Kidney epithelial cell (primary cell): ENCODE data around the gene DYNLT4. TPM values are rescaled to one million over a fixed set of nuclear protein-coding genes. Genes with fewer than 3 reads are reported as not detected.
"Not testable (repeated sequence)": the region's sequence is repeated elsewhere in the genome, so short reads cannot be mapped to it uniquely, and the experiment has no call there.

Source experiments
- DNase-seq: peaks from one replicate; pipeline ENCODE4 v3.0.0-alpha.2; 2010; ENCODE audit warnings: low read depth
- H3K27me3 ChIP-seq: 2 replicates; pipeline ENCODE4 v1.6.0; 2011; ENCODE audit warnings: low read length; ENCODE audit not compliant: control insufficient read depth, insufficient read depth
- H3K36me3 ChIP-seq: 2 replicates; pipeline ENCODE4 v1.5.1; 2011; ENCODE audit warnings: low read length; ENCODE audit not compliant: control insufficient read depth, insufficient read depth
- H3K4me3 ChIP-seq: 2 replicates; pipeline ENCODE4 v1.5.1; 2011; ENCODE audit warnings: low read depth, mild to moderate bottlenecking, control low read depth, low read length
- total RNA-seq: library from RNA; depleted of rRNA; stranded (reverse); fragments of >200 nt; gene quantifications from 2 replicates; pipeline ENCODE4 v1.2.3, GENCODE V29; 2015
- TF ChIP-seq, protein P1 (sequence below): IDR thresholded peaks from 2 replicates; pipeline ENCODE4 v1.5.1; 2011; ENCODE audit warnings: mild to moderate bottlenecking, moderate library complexity, low read length, control low read depth, inconsistent platforms; ENCODE audit not compliant: insufficient read depth, poor library complexity, severe bottlenecking

DYNLT4 gene
- total RNA-seq, 1 donor from 2014 or later, result 0.25 TPM

DNA sequence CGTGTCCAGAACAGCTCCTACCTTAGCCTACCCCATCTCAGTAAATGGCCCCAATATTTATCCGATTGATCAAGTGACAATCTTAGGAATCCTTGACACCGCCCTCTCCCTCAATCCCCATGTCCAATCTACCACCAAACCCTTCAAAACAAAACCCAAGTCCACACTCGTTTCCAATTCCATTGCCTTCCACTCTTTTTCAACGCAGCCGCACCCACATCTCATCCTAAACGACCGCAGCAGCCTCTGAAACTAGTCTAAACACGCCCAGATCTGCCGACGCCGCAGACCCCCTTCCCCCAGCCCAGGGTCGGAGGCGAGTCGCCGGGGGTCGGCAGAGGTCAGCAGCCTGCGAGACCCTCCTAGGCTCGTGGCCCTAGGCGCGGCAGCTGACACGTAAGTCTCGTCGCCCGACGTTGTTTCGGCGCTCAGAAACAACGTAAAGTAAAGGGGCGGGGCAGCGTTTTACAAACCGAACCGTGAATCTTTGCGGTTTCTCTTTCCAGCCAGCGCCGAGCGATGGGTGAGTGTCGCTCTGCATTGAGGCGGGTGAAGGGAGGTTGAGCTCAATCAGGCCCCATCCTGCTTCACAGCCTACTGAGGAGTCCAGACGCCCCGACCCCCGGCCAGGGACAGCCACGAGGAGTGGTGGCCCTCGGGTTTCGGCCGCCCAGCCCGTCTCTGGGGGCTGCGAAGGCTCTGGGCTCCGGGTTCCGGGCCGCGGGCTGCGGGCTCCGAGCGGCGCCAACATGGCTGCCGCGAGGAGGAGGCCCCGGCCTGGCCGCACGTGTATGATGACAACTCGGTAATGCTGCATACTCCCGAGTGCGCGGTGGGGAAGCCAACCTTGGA is 31.8 kb downstream of the DYNLT4 start, which contains the start of gene RPS8:
Gene RPS8, plus strand, starts transcription at position 463 of the 852 bp plus-strand sequence. Its CDS starts 57 bp downstream, at position 520.
- Histone ChIP-seq H3K36me3 (peaks cover 1% of the 10 kb centered on the region), H3K4me3 (peak within 1 kb of the TSS; percentile 80), H3K27me3 (no peaks in the 10 kb centered on the region)
- TF ChIP-seq, protein P1, sequence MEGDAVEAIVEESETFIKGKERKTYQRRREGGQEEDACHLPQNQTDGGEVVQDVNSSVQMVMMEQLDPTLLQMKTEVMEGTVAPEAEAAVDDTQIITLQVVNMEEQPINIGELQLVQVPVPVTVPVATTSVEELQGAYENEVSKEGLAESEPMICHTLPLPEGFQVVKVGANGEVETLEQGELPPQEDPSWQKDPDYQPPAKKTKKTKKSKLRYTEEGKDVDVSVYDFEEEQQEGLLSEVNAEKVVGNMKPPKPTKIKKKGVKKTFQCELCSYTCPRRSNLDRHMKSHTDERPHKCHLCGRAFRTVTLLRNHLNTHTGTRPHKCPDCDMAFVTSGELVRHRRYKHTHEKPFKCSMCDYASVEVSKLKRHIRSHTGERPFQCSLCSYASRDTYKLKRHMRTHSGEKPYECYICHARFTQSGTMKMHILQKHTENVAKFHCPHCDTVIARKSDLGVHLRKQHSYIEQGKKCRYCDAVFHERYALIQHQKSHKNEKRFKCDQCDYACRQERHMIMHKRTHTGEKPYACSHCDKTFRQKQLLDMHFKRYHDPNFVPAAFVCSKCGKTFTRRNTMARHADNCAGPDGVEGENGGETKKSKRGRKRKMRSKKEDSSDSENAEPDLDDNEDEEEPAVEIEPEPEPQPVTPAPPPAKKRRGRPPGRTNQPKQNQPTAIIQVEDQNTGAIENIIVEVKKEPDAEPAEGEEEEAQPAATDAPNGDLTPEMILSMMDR, result no peak
- DNase-seq, result peak; percentile 78

DNA sequence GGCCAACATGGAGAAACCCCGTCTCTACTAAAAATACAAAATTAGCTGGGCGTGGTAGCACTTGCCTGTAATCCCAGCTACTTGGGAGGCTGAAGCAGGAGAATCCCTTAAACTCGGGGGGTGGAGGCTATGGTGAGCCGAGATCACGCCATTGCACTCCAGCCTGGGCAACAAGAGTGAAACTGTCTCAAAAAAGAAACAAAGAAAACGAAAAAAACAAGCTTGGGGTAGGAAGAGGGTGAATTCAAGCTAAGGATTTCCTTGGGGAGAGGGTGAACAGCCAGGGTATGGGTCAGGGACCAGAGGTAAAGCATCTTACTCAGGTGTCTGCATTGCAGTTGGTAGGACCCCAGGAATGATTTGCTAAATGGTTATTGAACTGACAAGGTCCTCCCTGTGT is 40.7 kb downstream of the DYNLT4 start:
- not testable (repeated sequence) for H3K27me3 ChIP-seq, DNase-seq, H3K36me3 ChIP-seq, H3K4me3 ChIP-seq

DNA sequence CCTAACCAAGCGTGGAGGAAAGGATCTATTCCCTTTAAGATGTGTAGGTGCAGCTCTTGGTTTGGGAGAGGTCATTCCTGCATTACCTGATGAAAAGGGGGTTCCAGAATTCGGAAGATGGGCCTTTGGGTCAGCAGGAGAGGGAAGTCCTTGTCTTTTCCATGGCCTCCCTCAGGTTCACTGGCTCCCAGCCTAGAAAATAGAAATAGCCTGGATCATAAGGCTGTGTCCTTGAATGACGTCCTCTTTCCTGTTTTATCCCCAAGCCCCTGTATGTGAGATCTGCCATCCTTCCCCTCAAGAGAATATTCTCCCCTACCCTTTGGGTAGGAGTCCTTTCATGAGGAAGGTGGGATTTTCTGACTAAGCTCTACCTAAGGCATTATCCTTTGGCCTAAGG is 46.3 kb downstream of the DYNLT4 start:
- Histone ChIP-seq H3K4me3 (no peak overlapping the region), H3K27me3 (no peaks in the 10 kb centered on the region), H3K36me3 (peaks cover 3% of the 10 kb centered on the region)
- DNase-seq, result no peak
- TF ChIP-seq, protein P1, result no peak

DNA sequence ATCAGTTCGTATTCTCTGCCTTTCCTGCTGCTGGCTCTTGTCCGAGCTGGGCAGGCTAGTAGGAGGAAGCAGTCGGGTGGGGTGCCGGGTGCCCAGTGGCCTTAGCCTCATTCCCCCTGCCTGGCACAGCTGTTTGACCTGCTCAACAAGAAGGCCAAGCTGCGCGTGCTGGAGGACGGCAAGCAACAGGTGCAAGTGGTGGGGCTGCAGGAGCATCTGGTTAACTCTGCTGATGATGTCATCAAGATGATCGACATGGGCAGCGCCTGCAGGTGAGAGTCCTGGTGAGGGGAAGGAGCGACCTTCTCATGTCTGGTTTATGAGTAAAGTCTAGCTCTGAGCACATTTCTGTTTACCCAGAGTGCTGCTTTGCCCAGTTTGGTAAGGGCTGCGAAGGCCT is 48.1 kb downstream of the DYNLT4 start:
- Histone ChIP-seq H3K27me3 (no peaks in the 10 kb centered on the region), H3K36me3 (peaks cover 4% of the 10 kb centered on the region), H3K4me3 (no peak overlapping the region)
- DNase-seq, result no peak
- TF ChIP-seq, protein P1, result no peak

DNA sequence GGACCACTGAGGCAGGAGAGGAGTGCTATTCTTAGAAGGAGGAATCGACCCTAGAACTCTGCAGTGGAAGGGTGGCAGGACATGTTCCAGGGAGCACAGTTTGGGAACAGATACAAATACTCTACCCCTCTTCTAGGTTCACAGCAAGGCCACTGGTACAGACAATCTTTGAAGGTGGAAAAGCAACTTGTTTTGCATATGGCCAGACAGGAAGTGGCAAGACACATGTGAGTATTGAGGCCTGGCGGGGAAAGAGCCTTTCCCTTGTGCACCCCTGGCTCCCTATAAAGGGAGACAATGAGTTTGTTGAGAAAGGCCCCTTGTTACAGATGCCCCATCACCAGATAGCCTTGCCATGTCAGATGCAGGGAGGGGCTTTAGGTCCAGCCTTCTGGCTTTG is 49.7 kb downstream of the DYNLT4 start:
- TF ChIP-seq, protein P1, result no peak
- DNase-seq, result no peak
- Histone ChIP-seq H3K27me3 (no peaks in the 10 kb centered on the region), H3K36me3 (peaks cover 4% of the 10 kb centered on the region), H3K4me3 (no peak overlapping the region)

Other genes starting within 250 kb of the DYNLT4 start
- 11.5 and 12.2 TPM in 2 replicates for gene TMEM53, start 132.9 kb downstream of the DYNLT4 start, total RNA-seq
- 4.7 TPM in 1 of 2 replicates, not detected in the other for gene ARMH1, start 132.6 kb downstream of the DYNLT4 start, total RNA-seq
- gene RNU5D-1, start 76.2 kb downstream of the DYNLT4 start, total RNA-seq, result not detected in 2 replicates
- gene KIF2C, start 67.5 kb downstream of the DYNLT4 start, total RNA-seq, result 9.5 and 11.8 TPM in 2 replicates
- gene RPS8, start 31.8 kb downstream of the DYNLT4 start, total RNA-seq, result 3,692 and 4,100 TPM in 2 replicates
- gene BEST4, start 19.2 kb downstream of the DYNLT4 start, total RNA-seq, result 0.25 TPM in 1 of 2 replicates, not detected in the other
- gene PLK3, start 7.0 kb downstream of the DYNLT4 start, total RNA-seq, result 53.7 and 85.0 TPM in 2 replicates
- gene BTBD19, start 1.2 kb upstream of the DYNLT4 start, total RNA-seq, result 3.8 and 4.4 TPM in 2 replicates
- under 0.01 and 0.38 TPM in 2 replicates for gene PTCH2, start 35.9 kb upstream of the DYNLT4 start, total RNA-seq
- 23.2 and 24.3 TPM in 2 replicates for gene EIF2B3, start 179.2 kb upstream of the DYNLT4 start, total RNA-seq
- 38.3 and 44.3 TPM in 2 replicates for gene HECTD3, start 204.0 kb upstream of the DYNLT4 start, total RNA-seq
- 92.8 and 113 TPM in 2 replicates for gene UROD, start 204.9 kb upstream of the DYNLT4 start, total RNA-seq